GM06990 (cell line): Measurements from ENCODE around the gene NPIPB9.
"Not testable (repeated sequence)": the region's sequence is repeated elsewhere in the genome, so short reads cannot be mapped to it uniquely, and the experiment has no call there.

Experiments
- DNase-seq: peaks from one replicate; pipeline ENCODE4 v3.0.0-alpha.2; 2011; ENCODE audit not compliant: insufficient read length; ENCODE audit errors: extremely low read depth
- H3K27me3 ChIP-seq: replicated peaks from 2 replicates; pipeline ENCODE4 v1.6.0; 2011; ENCODE audit warnings: low read length; ENCODE audit not compliant: control insufficient read depth, insufficient read depth
- H3K36me3 ChIP-seq: 2 replicates; pipeline ENCODE4 v1.5.1; 2011; ENCODE audit warnings: low read length; ENCODE audit not compliant: control insufficient read depth, insufficient read depth
- H3K4me3 ChIP-seq: replicated peaks from 2 replicates; pipeline ENCODE4 v1.5.1; 2011; ENCODE audit warnings: low read depth, mild to moderate bottlenecking, control low read depth, low read length

Gene NPIPB9

DNA sequence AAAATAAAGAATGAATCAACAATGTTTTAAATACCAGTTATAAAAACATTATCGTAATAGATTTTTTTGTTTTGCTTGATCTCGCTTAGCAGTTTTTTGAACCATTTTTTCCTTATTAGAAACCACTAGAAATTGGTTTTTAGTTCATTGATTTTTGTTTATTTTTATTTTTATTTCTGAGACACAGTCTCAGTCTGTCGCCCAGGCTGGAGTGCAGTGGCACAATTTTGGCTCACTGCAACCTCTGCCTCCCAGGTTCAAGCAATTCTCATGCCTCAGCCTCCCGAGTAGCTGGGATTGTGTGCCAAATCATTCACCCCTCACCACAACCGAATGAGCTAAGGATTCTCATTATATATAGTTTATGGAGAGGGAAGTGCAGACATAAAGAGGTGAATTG, at the start of gene NPIPB9:
Gene NPIPB9 (plus strand): TSS at position 301 of the 400 bp plus-strand sequence.
- not testable (repeated sequence) for H3K27me3 ChIP-seq, DNase-seq, H3K36me3 ChIP-seq, H3K4me3 ChIP-seq

- DNase-seq, H3K36me3 ChIP-seq, H3K4me3 ChIP-seq, H3K27me3 ChIP-seq: not testable (repeated sequence)
Observed at GRCh38 chr16:28704246-28704645, 47.3 kb upstream of the NPIPB9 start.

DNA sequence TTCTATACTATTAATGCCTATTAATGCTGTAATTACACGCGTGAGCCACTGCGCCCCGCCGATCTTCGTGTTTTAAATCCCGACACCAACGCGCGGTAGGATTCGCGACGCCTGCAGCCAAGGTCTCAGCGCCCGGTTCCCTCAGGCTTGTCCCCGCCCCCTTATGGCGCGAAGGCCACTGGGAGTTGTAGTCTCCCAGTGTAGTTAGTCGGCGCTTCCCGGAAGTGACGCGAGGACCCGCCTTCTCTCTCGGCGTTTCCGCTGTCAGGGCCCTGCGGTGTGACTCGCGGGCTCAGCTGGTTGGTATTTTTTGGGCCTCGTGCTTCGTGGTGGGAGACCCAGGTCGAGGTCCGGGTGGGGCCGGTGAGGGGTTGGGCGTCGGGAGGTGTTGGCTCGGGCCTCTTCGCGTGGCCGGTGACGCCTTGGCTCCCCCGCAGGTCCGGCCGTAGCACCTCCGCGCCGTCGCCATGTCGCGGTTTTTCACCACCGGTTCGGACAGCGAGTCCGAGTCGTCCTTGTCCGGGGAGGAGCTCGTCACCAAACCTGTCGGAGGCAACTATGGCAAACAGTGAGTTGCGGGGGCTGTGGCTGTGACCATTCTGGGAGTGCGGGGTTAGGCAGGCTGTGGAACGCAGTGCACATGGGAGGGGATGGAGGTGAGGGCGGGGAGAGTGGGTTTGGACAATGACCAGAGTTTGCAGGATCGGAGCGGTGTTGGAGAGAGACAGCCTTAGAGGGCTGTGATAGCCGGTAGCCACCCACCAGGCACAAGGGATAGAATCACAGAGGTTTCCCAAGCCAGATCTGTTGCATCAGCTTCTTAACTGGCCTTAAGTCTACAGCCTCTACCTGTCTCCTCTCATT, 40.1 kb upstream of the NPIPB9 start, which contains the start of gene EIF3C:
Gene EIF3C (plus strand): TSS at position 245 of the 864 bp plus-strand sequence. CDS start 223 bp downstream, at position 468.
- H3K4me3 ChIP-seq, result peak within 1 kb of the TSS; percentile 48
- not testable (repeated sequence) for H3K36me3 ChIP-seq, DNase-seq, H3K27me3 ChIP-seq

GRCh38 chr16:28722852-28723650, 28.5 kb upstream of the NPIPB9 start:
- not testable (repeated sequence) for H3K27me3 ChIP-seq, H3K36me3 ChIP-seq, DNase-seq, H3K4me3 ChIP-seq

- H3K27me3 ChIP-seq, H3K4me3 ChIP-seq, H3K36me3 ChIP-seq, DNase-seq: not testable (repeated sequence)
Observed at GRCh38 chr16:28731253-28731652, 20.3 kb upstream of the NPIPB9 start.

GRCh38 chr16:28732455-28733124, 19.0 kb upstream of the NPIPB9 start:
- H3K27me3 ChIP-seq, DNase-seq, H3K4me3 ChIP-seq, H3K36me3 ChIP-seq: not testable (repeated sequence)

GRCh38 chr16:28739787-28740186, 11.8 kb upstream of the NPIPB9 start:
- H3K36me3 ChIP-seq, H3K27me3 ChIP-seq, H3K4me3 ChIP-seq, DNase-seq: not testable (repeated sequence)

DNA sequence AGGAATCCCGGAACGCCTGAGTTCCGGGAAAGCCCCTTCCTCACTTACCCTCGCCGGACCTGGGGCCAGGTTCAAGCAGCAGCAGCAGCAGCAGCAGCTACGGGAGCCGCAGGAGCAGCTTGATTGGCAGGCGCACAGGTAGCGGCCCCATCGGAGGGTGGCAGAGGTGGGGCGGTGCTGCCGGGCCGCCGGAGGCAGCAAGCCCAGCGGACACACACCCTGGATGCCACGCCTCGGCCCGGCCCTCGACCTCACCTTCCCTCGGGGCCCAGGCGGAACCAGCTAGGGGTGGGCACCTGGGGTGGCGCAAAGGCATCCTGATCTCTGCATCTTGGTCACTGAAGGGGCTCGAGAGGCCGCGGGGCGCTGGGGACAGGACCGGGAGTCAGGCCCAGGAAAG, 11.0 kb upstream of the NPIPB9 start:
- not testable (repeated sequence) for DNase-seq, H3K36me3 ChIP-seq, H3K27me3 ChIP-seq, H3K4me3 ChIP-seq

DNA sequence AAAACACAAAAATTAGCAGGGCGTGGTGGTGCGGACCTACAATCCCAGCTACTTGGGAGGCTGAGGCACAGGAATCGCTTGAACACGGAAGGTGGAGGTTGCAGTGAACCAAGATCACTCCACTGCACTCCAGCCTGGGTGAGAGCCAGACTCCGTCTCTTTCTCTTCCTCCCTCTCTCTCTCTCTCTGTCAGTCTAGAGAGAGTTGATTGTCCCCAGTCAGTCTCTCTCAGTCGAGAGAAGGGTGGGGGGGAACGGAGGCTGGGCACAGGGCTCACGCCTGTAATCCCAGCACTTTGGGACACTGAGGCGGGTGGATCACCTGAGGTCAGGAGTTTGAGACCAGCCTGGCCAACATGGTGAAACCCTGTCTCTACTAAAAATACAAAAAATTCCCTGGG, 10.3 kb upstream of the NPIPB9 start:
- not testable (repeated sequence) for H3K4me3 ChIP-seq, DNase-seq

GRCh38 chr16:28746618-28747350, 4.8 kb upstream of the NPIPB9 start:
- not testable (repeated sequence) for DNase-seq

More for the DNA sequence above, 10.3 kb upstream of the NPIPB9 start:
- not testable (repeated sequence) for H3K27me3 ChIP-seq, H3K36me3 ChIP-seq

GRCh38 chr16:28749997-28750465, 1.6 kb upstream of the NPIPB9 start:
- not testable (repeated sequence) for DNase-seq, H3K4me3 ChIP-seq, H3K27me3 ChIP-seq, H3K36me3 ChIP-seq

More at GRCh38 chr16:28746618-28747350, 4.8 kb upstream of the NPIPB9 start:
- not testable (repeated sequence) for H3K4me3 ChIP-seq, H3K36me3 ChIP-seq, H3K27me3 ChIP-seq

DNA sequence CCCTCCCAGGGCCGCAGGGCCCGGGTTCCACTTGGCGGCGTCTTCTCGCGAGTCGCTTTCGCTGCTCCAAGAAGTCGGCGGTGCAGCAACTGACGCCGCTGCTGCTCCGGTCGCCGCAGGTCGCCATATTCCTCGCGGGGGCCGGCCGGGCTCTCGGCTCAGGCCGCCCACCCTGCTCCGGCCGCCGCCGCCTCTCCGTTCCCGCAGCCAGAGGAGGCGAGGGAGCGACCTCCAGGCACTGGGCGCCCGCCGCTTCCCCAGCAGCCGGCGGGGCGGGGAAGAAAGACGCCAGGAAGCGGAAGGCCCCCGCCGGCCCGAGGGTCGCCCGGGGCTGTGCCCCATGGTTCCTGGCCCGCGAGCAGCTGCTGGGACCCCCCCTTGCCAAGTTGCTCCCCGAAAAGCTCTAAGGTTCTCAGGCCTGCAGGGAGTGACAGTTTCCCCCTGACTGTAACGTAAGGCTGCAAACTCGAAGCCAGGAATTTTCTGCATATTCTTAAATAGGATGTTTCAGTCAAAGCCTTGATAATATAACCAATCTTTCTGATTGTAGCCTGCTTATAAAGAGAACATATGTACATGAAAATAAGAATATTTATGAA, 1.0 kb upstream of the NPIPB9 start:
- DNase-seq, H3K27me3 ChIP-seq, H3K4me3 ChIP-seq, H3K36me3 ChIP-seq: not testable (repeated sequence)

DNA sequence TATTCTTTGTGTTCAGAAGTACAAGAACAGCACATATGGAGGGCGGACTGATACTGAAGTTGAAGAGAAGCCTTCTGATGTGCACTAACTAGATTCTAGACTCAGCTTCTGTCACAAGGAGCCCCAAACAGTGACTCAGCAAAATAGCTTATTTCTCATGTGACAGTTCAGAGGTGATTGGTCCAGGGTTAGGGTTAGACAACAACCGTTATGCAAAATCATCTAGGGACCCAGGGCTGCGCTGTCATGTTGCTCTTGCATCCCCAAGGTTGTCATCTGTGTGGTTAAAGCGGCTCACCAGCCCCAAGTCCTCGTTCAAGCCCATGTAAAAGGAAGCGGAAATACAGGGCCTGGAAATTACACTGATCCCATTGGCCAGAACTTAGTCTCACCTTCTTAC, 30.1 kb downstream of the NPIPB9 start:
- not testable (repeated sequence) for H3K27me3 ChIP-seq, H3K36me3 ChIP-seq, H3K4me3 ChIP-seq, DNase-seq
